Mesodermal cell (in vitro differentiated cells): ENCODE results near the gene STAG1.
"Not testable (repeated sequence)": the region's sequence is repeated elsewhere in the genome, so short reads cannot be mapped to it uniquely, and the experiment has no call there.

Experiments used
- H3K27ac ChIP-seq: 2 replicates; pipeline ENCODE4 v1.7.0; 2013; ENCODE audit warnings: mild to moderate bottlenecking, low read depth, low read length, moderate library complexity; ENCODE audit not compliant: severe bottlenecking
- H3K36me3 ChIP-seq: 2 replicates; pipeline ENCODE4 v1.7.1; 2013; ENCODE audit warnings: mild to moderate bottlenecking, low read length, moderate library complexity; ENCODE audit not compliant: control insufficient read depth, insufficient read depth
- H3K4me1 ChIP-seq: one replicate; pipeline ENCODE4 v1.7.1; 2013; ENCODE audit warnings: mild to moderate bottlenecking, low read length; ENCODE audit not compliant: insufficient read depth, control insufficient read depth, poor library complexity, severe bottlenecking
- H3K4me3 ChIP-seq: 2 replicates; pipeline ENCODE4 v1.7.0; 2013; ENCODE audit warnings: low read length, control low read depth, mild to moderate bottlenecking; ENCODE audit not compliant: insufficient read depth, poor library complexity, severe bottlenecking; ENCODE audit errors: extremely low read depth
- H3K9me3 ChIP-seq: 2 replicates; pipeline ENCODE4 v1.7.1; 2013; ENCODE audit warnings: mild to moderate bottlenecking, low read length, moderate library complexity; ENCODE audit not compliant: control insufficient read depth
- WGBS, 2 experiments: methylation state at CpG; one replicate each; pipeline ENCODE4 v1.1.5; 2013; ENCODE audit warnings: missing lambda C conversion rate in 2 of 2; ENCODE audit not compliant: insufficient coverage in 2 of 2; 5-methylcytosine and 5-hydroxymethylcytosine counted together

The STAG1 gene

DNA sequence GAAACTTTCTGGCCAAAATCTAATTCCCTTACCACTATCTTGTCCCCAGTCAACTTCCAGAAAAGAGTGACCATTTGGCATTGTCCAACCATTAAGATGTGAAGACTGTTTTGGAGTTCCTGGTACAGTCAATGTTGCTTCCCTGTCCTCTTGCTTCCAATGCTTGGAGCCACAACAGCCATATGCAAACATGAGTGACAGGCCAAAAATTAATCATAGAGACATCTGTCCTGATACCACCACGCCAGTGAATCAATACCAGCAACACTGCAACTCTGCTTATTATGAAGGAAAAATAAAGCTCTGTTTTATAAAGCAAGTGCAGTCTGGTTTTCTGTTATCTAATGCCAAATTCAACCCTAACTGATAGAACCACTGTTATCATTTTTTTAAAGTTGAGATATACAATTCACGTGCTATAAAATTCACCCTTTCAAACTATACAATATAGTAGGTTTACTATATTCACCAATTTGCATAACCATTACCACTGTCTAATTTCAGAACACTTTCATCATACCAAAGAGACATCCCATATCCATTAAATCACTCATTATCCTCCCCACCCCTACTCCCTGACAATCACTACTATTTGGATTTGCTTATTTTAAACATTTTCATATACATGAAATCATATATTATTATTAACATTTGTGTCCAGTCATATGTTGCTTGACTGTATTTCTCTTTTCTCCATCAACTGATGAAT is 76.9 kb downstream of the STAG1 start:
- H3K27ac ChIP-seq, result no peak overlapping the region
- H3K4me3 ChIP-seq, result no peak overlapping the region
- H3K9me3 ChIP-seq, result no peaks in the 10 kb centered on the region
- WGBS, 2 experiments, result 100% methylated on average over 1 of the region's 2 CpGs; no CpG with 5 or more reads in 1 of the 2 experiments
- peaks cover 4% of the 10 kb centered on the region for H3K36me3 ChIP-seq
- no peaks in the 10 kb centered on the region for H3K4me1 ChIP-seq

DNA sequence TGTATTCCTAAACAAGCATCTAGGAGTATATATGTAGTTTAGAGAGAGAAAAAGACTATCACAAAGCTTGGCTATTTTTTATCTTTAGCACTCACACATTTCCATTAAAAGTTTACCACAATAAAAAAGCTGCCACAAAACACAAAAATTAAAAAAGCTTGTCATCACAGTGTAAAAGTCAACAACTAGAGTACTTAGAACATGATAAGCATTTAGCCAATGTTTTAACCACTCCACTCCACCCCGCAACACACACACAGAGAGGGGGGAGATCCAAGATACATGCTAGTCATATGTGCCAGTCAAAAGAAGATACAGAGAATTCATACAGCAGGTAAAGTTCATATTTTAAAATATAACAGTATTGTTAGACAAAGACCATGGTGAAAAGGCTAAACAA is 79.7 kb downstream of the STAG1 start:
- no CpG with 5 or more reads among the region's 1 CpG for WGBS, 2 experiments
- Histone ChIP-seq H3K9me3 (no peaks in the 10 kb centered on the region), H3K27ac (no peak overlapping the region), H3K36me3 (peaks cover 4% of the 10 kb centered on the region), H3K4me1 (no peaks in the 10 kb centered on the region), H3K4me3 (no peak overlapping the region)

DNA sequence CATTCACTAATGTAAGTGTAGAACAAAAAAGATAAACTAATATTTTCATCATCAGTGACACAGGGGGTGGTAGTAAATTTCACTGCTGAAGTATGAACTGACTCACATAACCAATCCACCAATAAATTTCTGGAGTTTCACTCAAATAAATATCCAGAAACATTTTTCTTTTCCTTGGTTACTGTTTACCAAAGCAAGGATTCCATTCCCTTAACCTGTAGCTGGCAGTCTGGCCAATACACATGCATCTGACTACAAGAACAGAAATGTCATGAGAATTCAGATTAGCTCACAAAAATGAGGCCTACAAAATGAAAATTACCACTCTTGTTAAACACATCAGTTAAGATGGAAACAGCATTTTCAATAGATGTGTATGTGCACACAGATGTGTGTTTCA is 80.3 kb downstream of the STAG1 start:
- Histone ChIP-seq H3K4me3 (no peak overlapping the region), H3K9me3 (no peaks in the 10 kb centered on the region), H3K36me3 (peaks cover 4% of the 10 kb centered on the region), H3K27ac (no peak overlapping the region), H3K4me1 (no peaks in the 10 kb centered on the region)

DNA sequence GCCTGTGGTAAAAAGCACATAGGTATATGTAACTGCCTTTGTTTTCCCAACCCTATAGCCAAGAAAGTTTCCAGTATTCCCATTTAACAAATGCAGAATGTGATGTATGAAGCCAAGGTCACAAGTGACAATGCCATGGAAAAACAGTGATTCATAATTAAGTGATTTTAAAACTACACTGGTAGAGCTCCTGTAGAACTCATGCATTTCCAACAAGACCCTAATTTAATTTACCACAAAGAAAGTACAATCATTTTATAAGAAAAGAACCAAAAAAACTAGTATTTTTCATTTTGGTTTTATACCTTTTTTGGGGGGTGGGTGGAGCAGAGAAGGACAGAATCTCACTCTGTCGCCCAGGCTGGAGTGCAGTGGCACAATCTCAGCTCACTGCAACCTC is 82.0 kb downstream of the STAG1 start:
- H3K9me3 ChIP-seq, result no peaks in the 10 kb centered on the region
- H3K4me1 ChIP-seq, result no peaks in the 10 kb centered on the region
- H3K4me3 ChIP-seq, result no peak overlapping the region
- WGBS, 2 experiments, result 100% methylated on average over 1 of the region's 1 CpG
- peaks cover 4% of the 10 kb centered on the region for H3K36me3 ChIP-seq
- no peak overlapping the region for H3K27ac ChIP-seq

DNA sequence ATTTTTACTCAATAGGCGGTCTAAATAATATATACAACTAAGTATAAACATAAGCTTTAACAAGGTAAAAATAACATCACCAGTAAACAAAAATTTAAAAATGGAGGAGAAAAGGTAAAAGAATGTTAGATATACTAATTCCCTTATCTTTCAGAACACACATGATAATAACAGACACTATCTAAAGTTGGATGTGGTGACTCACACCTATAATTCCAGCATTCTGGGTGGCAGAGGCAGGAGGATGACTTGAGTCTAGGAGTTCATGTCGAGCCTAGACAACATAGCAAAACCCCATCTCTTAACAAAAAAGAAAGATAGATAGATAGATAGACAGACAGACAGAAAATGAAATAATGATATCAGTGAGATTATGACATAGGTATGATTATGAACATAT is 85.1 kb downstream of the STAG1 start:
- H3K27ac ChIP-seq, result no peak overlapping the region
- no peaks in the 10 kb centered on the region for H3K4me1 ChIP-seq
- WGBS, 2 experiments, result no CpG with 5 or more reads among the region's 2 CpGs
- H3K9me3 ChIP-seq, result no peaks in the 10 kb centered on the region
- peaks cover 4% of the 10 kb centered on the region for H3K36me3 ChIP-seq
- no peak overlapping the region for H3K4me3 ChIP-seq

DNA sequence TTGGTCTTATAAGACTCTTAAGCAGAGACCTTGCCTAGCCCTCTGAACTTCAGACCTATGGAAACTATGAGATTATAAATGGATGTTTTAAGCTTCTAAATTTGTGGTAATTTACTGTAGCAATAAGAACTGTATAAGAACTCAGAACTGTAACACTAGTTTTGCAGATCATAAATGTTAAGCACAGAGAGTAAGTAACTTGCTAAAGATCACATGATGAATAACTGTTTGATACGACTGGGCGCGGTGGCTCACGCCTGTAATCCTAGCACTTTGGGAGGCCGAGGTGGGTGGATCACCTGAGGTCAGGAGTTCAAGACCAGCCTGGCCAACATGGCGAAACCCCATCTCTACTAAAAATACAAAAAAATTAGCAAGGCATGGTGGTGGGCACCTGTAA is 85.9 kb downstream of the STAG1 start:
- not testable (repeated sequence) for H3K36me3 ChIP-seq, H3K27ac ChIP-seq, H3K9me3 ChIP-seq, H3K4me3 ChIP-seq, H3K4me1 ChIP-seq
- 94% methylated on average over 4 of the region's 6 CpGs; no CpG with 5 or more reads in 1 of the 2 experiments for WGBS, 2 experiments

DNA sequence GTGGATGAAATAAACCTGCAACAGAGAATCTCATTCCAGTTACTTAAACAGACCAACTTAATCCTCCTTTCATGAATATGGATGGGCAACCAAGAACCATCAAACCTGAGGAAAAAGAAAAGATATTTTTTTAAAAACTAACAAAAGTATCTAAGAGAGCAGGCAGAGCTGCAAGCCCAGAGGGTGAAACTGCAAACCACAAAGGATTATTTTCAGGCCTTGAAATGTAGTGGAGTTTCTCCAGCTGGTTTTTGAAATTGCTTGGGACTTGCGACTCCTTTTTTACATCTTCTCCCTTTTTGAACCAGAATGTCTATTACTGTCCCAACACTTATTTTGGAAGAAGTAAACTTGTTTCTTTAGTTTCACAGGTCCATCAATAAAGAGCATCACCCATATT is 87.4 kb downstream of the STAG1 start:
- Histone ChIP-seq H3K4me3 (no peak overlapping the region), H3K36me3 (no peaks in the 10 kb centered on the region), H3K9me3 (no peaks in the 10 kb centered on the region), H3K4me1 (no peaks in the 10 kb centered on the region), H3K27ac (no peak overlapping the region)
- WGBS, 2 experiments, result no CpG with 5 or more reads among the region's 1 CpG

DNA sequence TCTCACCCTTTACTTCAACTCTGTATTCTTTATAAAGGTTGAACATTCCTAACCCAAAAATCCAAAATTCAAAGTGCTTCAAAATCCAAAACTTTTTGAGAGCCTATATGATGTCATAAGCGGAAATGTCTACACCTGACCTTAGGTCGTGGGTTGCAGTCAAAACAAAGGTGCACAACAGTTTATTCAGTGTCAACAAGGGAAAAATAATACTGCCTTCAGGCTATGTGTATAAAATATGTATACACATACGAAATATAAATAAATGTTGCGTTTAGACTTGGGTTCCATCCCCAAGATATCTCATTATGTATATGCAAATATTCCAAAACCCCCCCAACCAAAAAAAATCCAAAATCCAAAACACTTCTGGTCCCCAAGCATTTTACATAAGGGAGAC is 90.9 kb downstream of the STAG1 start:
- H3K27ac ChIP-seq, result no peak overlapping the region
- H3K4me1 ChIP-seq, result no peaks in the 10 kb centered on the region
- no peaks in the 10 kb centered on the region for H3K36me3 ChIP-seq
- H3K4me3 ChIP-seq, result no peak overlapping the region
- no peaks in the 10 kb centered on the region for H3K9me3 ChIP-seq
- WGBS, 2 experiments, result 60% methylated on average over 1 of the region's 4 CpGs; no CpG with 5 or more reads in 1 of the 2 experiments

DNA sequence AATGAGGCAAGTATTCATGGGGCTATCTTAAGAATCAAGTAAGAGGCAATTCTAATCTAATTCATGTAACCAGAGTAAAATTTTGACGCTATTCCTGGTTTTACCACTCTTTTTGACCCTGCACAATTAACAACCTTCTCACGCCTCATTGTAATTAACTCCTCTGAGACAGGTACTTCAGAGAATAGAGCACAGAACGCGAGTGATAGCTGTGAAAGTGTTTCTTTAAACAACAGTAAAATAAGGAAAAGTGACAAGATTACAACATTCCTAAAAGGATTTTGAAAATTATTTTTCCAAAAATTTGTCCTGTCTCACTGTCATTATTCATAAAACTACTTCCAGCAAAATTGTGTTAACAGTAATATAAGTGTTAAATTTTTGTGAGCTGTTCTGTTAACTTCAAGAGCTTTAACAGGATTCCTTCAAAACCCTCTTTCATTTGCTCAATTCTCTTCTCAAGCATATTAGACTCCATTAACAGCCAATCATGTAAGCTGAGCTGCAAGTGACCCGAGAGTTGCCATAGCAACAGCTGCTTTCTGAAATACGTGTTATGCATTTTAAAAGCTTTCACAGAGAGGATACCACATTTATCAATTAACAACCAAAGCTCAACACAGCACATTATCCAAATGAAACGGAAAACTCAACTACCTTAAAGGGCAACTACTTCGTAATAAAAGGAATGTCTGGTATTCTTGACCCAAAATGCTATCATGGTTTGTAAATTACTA is 93.1 kb downstream of the STAG1 start:
- WGBS, 2 experiments, result 70 to 75% methylated on average over 2 of the region's 8 CpGs
- Histone ChIP-seq H3K36me3 (no peaks in the 10 kb centered on the region), H3K9me3 (peaks cover 16% of the 10 kb centered on the region), H3K4me3 (no peak overlapping the region), H3K27ac (no peak overlapping the region), H3K4me1 (no peaks in the 10 kb centered on the region)

DNA sequence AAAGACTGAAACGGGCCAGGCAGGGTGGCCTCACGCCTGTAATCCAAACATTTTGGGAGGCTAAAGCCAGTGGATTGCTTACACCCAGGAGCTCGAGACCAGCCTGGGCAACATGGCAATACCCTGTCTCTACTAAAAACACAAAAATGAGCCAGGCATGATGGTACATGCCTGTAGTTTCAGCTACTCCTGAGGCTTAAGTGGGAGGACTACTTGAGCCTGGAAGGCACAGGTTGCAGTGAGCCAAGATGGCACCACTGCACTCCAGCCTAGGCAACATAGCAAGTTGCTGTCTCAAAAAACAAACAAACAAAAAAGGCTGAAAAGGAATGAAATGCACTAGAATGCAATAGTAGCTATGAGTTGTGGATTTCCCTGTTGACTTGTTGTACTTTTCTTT is 94.7 kb downstream of the STAG1 start:
- no peaks in the 10 kb centered on the region for H3K36me3 ChIP-seq
- H3K27ac ChIP-seq, result no peak overlapping the region
- no peak overlapping the region for H3K4me3 ChIP-seq
- H3K4me1 ChIP-seq, result no peaks in the 10 kb centered on the region
- WGBS, 2 experiments, result 85 to 92% methylated on average over 2 of the region's 3 CpGs
- peaks cover 16% of the 10 kb centered on the region for H3K9me3 ChIP-seq

DNA sequence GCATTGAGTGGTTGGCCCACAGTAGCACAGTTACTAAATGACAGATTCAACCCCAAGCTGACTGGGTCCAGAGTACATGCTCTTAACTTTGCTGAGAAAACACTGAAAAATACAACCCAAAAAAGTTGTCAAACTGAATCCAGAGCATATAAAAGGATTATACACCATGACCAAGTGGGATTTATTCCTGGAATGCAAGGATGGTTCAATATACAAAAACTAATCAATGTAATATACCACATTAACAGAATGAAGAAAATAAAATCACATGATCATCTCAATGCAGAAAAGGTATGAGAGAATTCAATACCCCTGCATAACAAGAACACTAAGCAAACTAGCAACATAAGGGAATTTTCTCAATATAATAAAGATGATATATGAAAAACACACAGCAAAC is 98.5 kb downstream of the STAG1 start:
- Histone ChIP-seq H3K4me3 (no peak overlapping the region), H3K36me3 (no peaks in the 10 kb centered on the region)

More for the DNA sequence above, 98.5 kb downstream of the STAG1 start:
- Histone ChIP-seq H3K27ac (no peak overlapping the region), H3K4me1 (no peaks in the 10 kb centered on the region), H3K9me3 (peaks cover 16% of the 10 kb centered on the region)
